ENCODE measurements around the gene P4HB. TPM values are rescaled to one million over a fixed set of nuclear protein-coding genes. Genes with fewer than 3 reads are reported as not detected.

Gene P4HB
- total and polyA plus RNA-seq, 10 of the 15 experiments (the other 5 are each of a cell fraction or from before 2014, with no cell fraction given), result 4.7 to 549 (median 361) TPM

DNA sequence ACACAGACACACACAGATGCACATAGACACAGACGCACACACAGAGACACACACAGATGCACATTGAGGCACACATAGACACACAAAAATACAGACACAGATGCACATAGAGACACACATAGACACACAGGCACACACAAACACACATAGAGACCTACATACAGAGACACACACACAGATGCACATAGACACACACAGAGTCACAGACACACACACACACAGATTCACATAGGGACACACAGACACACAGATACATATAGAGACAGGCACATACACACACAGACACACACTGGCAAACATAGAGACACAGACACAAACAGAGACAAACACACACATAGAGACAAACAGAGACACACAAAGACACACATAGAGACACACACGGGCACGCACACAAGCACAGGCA lies 66.3 kb downstream of the P4HB start (continued):
- TF ChIP-seq ZBTB40 (IDR thresholded peaks at IDR 0.05; ENCODE audit: borderline replicate concordance), result no peak
- no peak for TF ChIP-seq CHD4 (IDR thresholded peaks at IDR 0.05)
- no peak for TF ChIP-seq BCLAF1 (IDR thresholded peaks at IDR 0.05)

Other genes with a start within 250 kb of the P4HB start
Only the 7 nearest of the 31 such genes appear.
- gene MCRIP1, start 27.2 kb downstream of the P4HB start, total RNA-seq (2014; rRNA removed), result 33.8 and 39.7 TPM in 2 replicates
- 12.1 and 15.6 TPM in 2 replicates for gene MCRIP1, start 27.2 kb downstream of the P4HB start, total RNA-seq (2014; rRNA removed; fragmentation: Illumina TruSeq; extraction: Trizol)
- gene MCRIP1, start 27.2 kb downstream of the P4HB start, total RNA-seq (2021), result 39.9 and 40.3 TPM in 2 replicates
- gene MCRIP1, start 27.2 kb downstream of the P4HB start, polyA plus RNA-seq (2011; rRNA removed), result 11.6 and 21.9 TPM in 2 replicates
- 0.81 and 5.7 TPM in 2 replicates for gene MCRIP1, start 27.2 kb downstream of the P4HB start, polyA plus RNA-seq (2014; fragmentation: Illumina TruSeq; extraction: Trizol)
- 1 to 10 TPM in 1 of 2 experiments, under 1 TPM in 1; 0.31 to 3.8 TPM for gene MCRIP1, start 27.2 kb downstream of the P4HB start, polyA plus RNA-seq (2014; fragmentation: Nextera tagmentation; extraction: Ambion mirVana)
- 41.8 and 42.7 TPM in 2 replicates for gene MCRIP1, start 27.2 kb downstream of the P4HB start, polyA plus RNA-seq (2014; rRNA removed)
- 10 to 100 TPM; 44.1 to 54.4 TPM for gene MCRIP1, start 27.2 kb downstream of the P4HB start, polyA plus RNA-seq (2016; fragmentation: Nextera tagmentation; extraction: Ambion mirVana)
- gene PPP1R27, start 25.5 kb downstream of the P4HB start, total RNA-seq (2014; rRNA removed), result 0.17 and 2.0 TPM in 2 replicates
- 0.14 and 0.31 TPM in 2 replicates for gene PPP1R27, start 25.5 kb downstream of the P4HB start, total RNA-seq (2014; rRNA removed; fragmentation: Illumina TruSeq; extraction: Trizol)
- 0.49 and 0.53 TPM in 2 replicates for gene PPP1R27, start 25.5 kb downstream of the P4HB start, total RNA-seq (2021)
- gene PPP1R27, start 25.5 kb downstream of the P4HB start, polyA plus RNA-seq (2011; rRNA removed), result not detected in 2 replicates
- 0.28 TPM in 1 of 2 replicates, not detected in the other for gene PPP1R27, start 25.5 kb downstream of the P4HB start, polyA plus RNA-seq (2014; fragmentation: Illumina TruSeq; extraction: Trizol)
- not detected for gene PPP1R27, start 25.5 kb downstream of the P4HB start, polyA plus RNA-seq (2014; fragmentation: Nextera tagmentation; extraction: Ambion mirVana)
- gene PPP1R27, start 25.5 kb downstream of the P4HB start, polyA plus RNA-seq (2014; rRNA removed), result 0.59 and 0.61 TPM in 2 replicates
- gene PPP1R27, start 25.5 kb downstream of the P4HB start, polyA plus RNA-seq (2016; fragmentation: Nextera tagmentation; extraction: Ambion mirVana), result 1 to 10 TPM in 1 of 2 experiments, under 1 TPM in 1; 0.70 to 1.6 TPM
- 139 and 180 TPM in 2 replicates for gene ARHGDIA, start 10.8 kb upstream of the P4HB start, total RNA-seq (2014; rRNA removed)
- 124 and 125 TPM in 2 replicates for gene ARHGDIA, start 10.8 kb upstream of the P4HB start, total RNA-seq (2014; rRNA removed; fragmentation: Illumina TruSeq; extraction: Trizol)
- gene ARHGDIA, start 10.8 kb upstream of the P4HB start, total RNA-seq (2021), result 538 and 552 TPM in 2 replicates
- 18.6 and 39.5 TPM in 2 replicates for gene ARHGDIA, start 10.8 kb upstream of the P4HB start, polyA plus RNA-seq (2011; rRNA removed)
- gene ARHGDIA, start 10.8 kb upstream of the P4HB start, polyA plus RNA-seq (2014; fragmentation: Illumina TruSeq; extraction: Trizol), result 24.3 and 159 TPM in 2 replicates
- gene ARHGDIA, start 10.8 kb upstream of the P4HB start, polyA plus RNA-seq (2014; fragmentation: Nextera tagmentation; extraction: Ambion mirVana), result 10 to 100 TPM; 17.9 to 47.8 TPM
- gene ARHGDIA, start 10.8 kb upstream of the P4HB start, polyA plus RNA-seq (2014; rRNA removed), result 184 and 246 TPM in 2 replicates
- 100 to 1,000 TPM; 336 to 349 TPM for gene ARHGDIA, start 10.8 kb upstream of the P4HB start, polyA plus RNA-seq (2016; fragmentation: Nextera tagmentation; extraction: Ambion mirVana)
- 253 and 263 TPM in 2 replicates for gene ALYREF, start 31.1 kb upstream of the P4HB start, total RNA-seq (2014; rRNA removed)
- gene ALYREF, start 31.1 kb upstream of the P4HB start, total RNA-seq (2014; rRNA removed; fragmentation: Illumina TruSeq; extraction: Trizol), result 140 and 158 TPM in 2 replicates
- gene ALYREF, start 31.1 kb upstream of the P4HB start, total RNA-seq (2021), result 238 and 240 TPM in 2 replicates
- gene ALYREF, start 31.1 kb upstream of the P4HB start, polyA plus RNA-seq (2011; rRNA removed), result 61.5 and 103 TPM in 2 replicates
- gene ALYREF, start 31.1 kb upstream of the P4HB start, polyA plus RNA-seq (2014; fragmentation: Illumina TruSeq; extraction: Trizol), result 29.4 and 105 TPM in 2 replicates
- gene ALYREF, start 31.1 kb upstream of the P4HB start, polyA plus RNA-seq (2014; fragmentation: Nextera tagmentation; extraction: Ambion mirVana), result 10 to 100 TPM in 1 of 2 experiments, 1 to 10 TPM in 1; 2.4 to 11.4 TPM
- 208 and 229 TPM in 2 replicates for gene ALYREF, start 31.1 kb upstream of the P4HB start, polyA plus RNA-seq (2014; rRNA removed)
- 10 to 100 TPM in 1 of 2 experiments, 1 to 10 TPM in 1; 9.8 to 17.7 TPM for gene ALYREF, start 31.1 kb upstream of the P4HB start, polyA plus RNA-seq (2016; fragmentation: Nextera tagmentation; extraction: Ambion mirVana)
- 141 and 152 TPM in 2 replicates for gene ANAPC11, start 31.2 kb upstream of the P4HB start, total RNA-seq (2014; rRNA removed)
- gene ANAPC11, start 31.2 kb upstream of the P4HB start, total RNA-seq (2014; rRNA removed; fragmentation: Illumina TruSeq; extraction: Trizol), result 49.3 and 59.3 TPM in 2 replicates
- gene ANAPC11, start 31.2 kb upstream of the P4HB start, total RNA-seq (2021), result 137 and 147 TPM in 2 replicates
- 119 and 207 TPM in 2 replicates for gene ANAPC11, start 31.2 kb upstream of the P4HB start, polyA plus RNA-seq (2011; rRNA removed)
- 5.6 and 28.5 TPM in 2 replicates for gene ANAPC11, start 31.2 kb upstream of the P4HB start, polyA plus RNA-seq (2014; fragmentation: Illumina TruSeq; extraction: Trizol)
- 100 to 1,000 TPM; 127 to 173 TPM for gene ANAPC11, start 31.2 kb upstream of the P4HB start, polyA plus RNA-seq (2014; fragmentation: Nextera tagmentation; extraction: Ambion mirVana)
- gene ANAPC11, start 31.2 kb upstream of the P4HB start, polyA plus RNA-seq (2014; rRNA removed), result 210 and 211 TPM in 2 replicates
- gene ANAPC11, start 31.2 kb upstream of the P4HB start, polyA plus RNA-seq (2016; fragmentation: Nextera tagmentation; extraction: Ambion mirVana), result 100 to 1,000 TPM; 394 to 395 TPM
- gene NPB, start 41.7 kb upstream of the P4HB start, total RNA-seq (2014; rRNA removed), result 0.05 and 0.23 TPM in 2 replicates
- 0.09 and 0.13 TPM in 2 replicates for gene NPB, start 41.7 kb upstream of the P4HB start, total RNA-seq (2014; rRNA removed; fragmentation: Illumina TruSeq; extraction: Trizol)
- gene NPB, start 41.7 kb upstream of the P4HB start, total RNA-seq (2021), result 0.29 TPM in 1 of 2 replicates, not detected in the other
- gene NPB, start 41.7 kb upstream of the P4HB start, polyA plus RNA-seq (2011; rRNA removed), result 0.04 and 0.07 TPM in 2 replicates
- gene NPB, start 41.7 kb upstream of the P4HB start, polyA plus RNA-seq (2014; fragmentation: Illumina TruSeq; extraction: Trizol), result 0.03 TPM in 1 of 2 replicates, not detected in the other
- under 1 TPM; 0.24 to 0.40 TPM for gene NPB, start 41.7 kb upstream of the P4HB start, polyA plus RNA-seq (2014; fragmentation: Nextera tagmentation; extraction: Ambion mirVana)
- gene NPB, start 41.7 kb upstream of the P4HB start, polyA plus RNA-seq (2014; rRNA removed), result 0.04 and 0.12 TPM in 2 replicates
- gene NPB, start 41.7 kb upstream of the P4HB start, polyA plus RNA-seq (2016; fragmentation: Nextera tagmentation; extraction: Ambion mirVana), result under 1 TPM in 1 of 2 experiments, not detected in 1; 0.16 TPM
- 50.7 and 53.2 TPM in 2 replicates for gene PCYT2, start 50.9 kb upstream of the P4HB start, total RNA-seq (2014; rRNA removed)
- gene PCYT2, start 50.9 kb upstream of the P4HB start, total RNA-seq (2014; rRNA removed; fragmentation: Illumina TruSeq; extraction: Trizol), result 23.5 and 25.4 TPM in 2 replicates
- 56.7 and 57.3 TPM in 2 replicates for gene PCYT2, start 50.9 kb upstream of the P4HB start, total RNA-seq (2021)
- gene PCYT2, start 50.9 kb upstream of the P4HB start, polyA plus RNA-seq (2011; rRNA removed), result 23.1 and 39.3 TPM in 2 replicates
- 27.7 and 33.3 TPM in 2 replicates for gene PCYT2, start 50.9 kb upstream of the P4HB start, polyA plus RNA-seq (2014; fragmentation: Illumina TruSeq; extraction: Trizol)
- 1 to 10 TPM in 1 of 2 experiments, under 1 TPM in 1; 0.63 to 1.2 TPM for gene PCYT2, start 50.9 kb upstream of the P4HB start, polyA plus RNA-seq (2014; fragmentation: Nextera tagmentation; extraction: Ambion mirVana)
- 52.6 and 68.7 TPM in 2 replicates for gene PCYT2, start 50.9 kb upstream of the P4HB start, polyA plus RNA-seq (2014; rRNA removed)
- gene PCYT2, start 50.9 kb upstream of the P4HB start, polyA plus RNA-seq (2016; fragmentation: Nextera tagmentation; extraction: Ambion mirVana), result 10 to 100 TPM; 58.2 to 72.0 TPM